HCT116 (cell line): ENCODE measurements around the gene TP53. TPM values are rescaled to one million over a fixed set of nuclear protein-coding genes. Genes with fewer than 3 reads are reported as not detected.
A peak's percentile ranks its signal among the peaks of the same experiment; 100 is the strongest.

ENCODE experiments used
- ATAC-seq: fragments of 200-7000 bp; cut with Tn5 transposase; 2 replicates; pipeline ENCODE4 v1.9.1; 2020; ENCODE audit warnings: mild to moderate bottlenecking, moderate library complexity
- BruUV-seq: library from RNA; stranded (reverse); fragments of 400-500 nt; replicated peaks from 2 replicates; lab custom pipeline; 2021; lab: Mats Ljungman, UMichigan
- CTCF ChIA-PET: fragments of 300-600 bp; sonication (Branson Sonifier 250); formaldehyde crosslinking; loops from one replicate; lab custom pipeline; 2021; ENCODE audit warnings: antibody characterized with exemption; lab: Charles Lee
- POLR2A ChIA-PET: fragments of 300-600, 350-600 bp; sonication (Branson Sonifier 250); formaldehyde crosslinking; loops from one replicate; lab custom pipeline; 2021; ENCODE audit warnings: antibody characterized with exemption; lab: Charles Lee
- RAD21 ChIA-PET, 2 experiments: fragments of 300-600 bp; sonication (Branson Sonifier 250); formaldehyde crosslinking; loops; one replicate each; lab custom pipeline; 2023; ENCODE audit warnings: low total read pairs in 2 of 2; ENCODE audit not compliant: uncharacterized antibody in 2 of 2, unreplicated experiment in 2 of 2, low non-redundant PET in 1 of 2; lab: Charles Lee
- DNase-seq: peaks from one replicate; pipeline ENCODE4 v3.0.0-alpha.2; 2010; ENCODE audit warnings: low read depth, low spot score
- H2AFZ ChIP-seq: fragments of 200-600 bp; shearing (Covaris generic), sonication (generic); 2 replicates; pipeline ENCODE4 v1.6.1; 2017; ENCODE audit warnings: low read depth, mixed run types, mixed read lengths, antibody characterized with exemption, low read length; ENCODE audit not compliant: poor library complexity, severe bottlenecking
- H3K27ac ChIP-seq: 2 replicates; pipeline ENCODE4 v1.5.1; 2012; ENCODE audit warnings: low read depth, low read length
- H3K27me3 ChIP-seq: fragments of 200-600 bp; sonication (generic); 2 replicates; pipeline ENCODE4 v1.6.1; 2016; ENCODE audit warnings: mixed run types, low read length, mixed read lengths; ENCODE audit not compliant: insufficient read depth
- H3K36me3 ChIP-seq, 2 experiments: fragments of 200-500 bp in 1 of 2; fragments of 200-600 bp in 1 of 2; sonication (Bioruptor generic) in 1 of 2; sonication (generic) in 1 of 2; 2 replicates each; pipeline versions ENCODE4 v1.5.1 to v1.6.1; 2014 to 2016; ENCODE audit warnings: low read length in 2 of 2, inconsistent platforms in 1 of 2, mixed read lengths in 1 of 2, mixed run types in 1 of 2; ENCODE audit not compliant: insufficient read depth in 2 of 2, control insufficient read depth in 1 of 2
- H3K4me1 ChIP-seq, 2 experiments: fragments of 200-600 bp in 1 of 2; sonication (generic) in 1 of 2; 2 replicates each; pipeline versions ENCODE4 v1.5.1 to v1.6.1; 2012 to 2017; ENCODE audit warnings: low read length in 2 of 2, inconsistent platforms in 1 of 2, mild to moderate bottlenecking in 1 of 2, mixed read lengths in 1 of 2, mixed run types in 1 of 2, moderate library complexity in 1 of 2; ENCODE audit not compliant: insufficient read depth in 2 of 2, control insufficient read depth in 1 of 2
- H3K4me2 ChIP-seq: fragments of 200-600 bp; sonication (generic); 2 replicates; pipeline ENCODE4 v1.6.1; 2017; ENCODE audit warnings: mixed run types, low read length, mixed read lengths
- H3K4me3 ChIP-seq, 2 experiments: fragments of 200-600 bp in 1 of 2; sonication (generic) in 1 of 2; replicated peaks in 1 of 2; 2 replicates each; pipeline ENCODE4 v1.5.1; 2011 to 2016; ENCODE audit warnings: low read length in 2 of 2, control low read depth in 1 of 2, low read depth in 1 of 2, mild to moderate bottlenecking in 1 of 2, mixed read lengths in 1 of 2, mixed run types in 1 of 2
- H3K79me2 ChIP-seq: fragments of 200-600 bp; sonication (generic); 2 replicates; pipeline ENCODE4 v1.6.1; 2017; ENCODE audit warnings: mild to moderate bottlenecking, mixed run types, low read length, moderate library complexity, mixed read lengths; ENCODE audit not compliant: insufficient read depth
- H3K9ac ChIP-seq: fragments of 200-600 bp; sonication (generic); 2 replicates; pipeline ENCODE4 v1.6.1; 2016; ENCODE audit warnings: low read length, mixed read lengths
- H3K9me2 ChIP-seq: fragments of 200-600 bp; sonication (generic), shearing (Covaris generic); 2 replicates; pipeline ENCODE4 v1.6.1; 2017; ENCODE audit warnings: mixed run types, mild to moderate bottlenecking, moderate library complexity; ENCODE audit not compliant: insufficient read depth
- H3K9me3 ChIP-seq, 2 experiments: fragments of 200-500 bp in 1 of 2; fragments of 200-600 bp in 1 of 2; sonication (Bioruptor generic) in 1 of 2; sonication (generic) in 1 of 2; 2 replicates each; pipeline ENCODE4 v1.6.1; 2014 to 2017; ENCODE audit warnings: low read length in 2 of 2, mixed read lengths in 2 of 2, inconsistent platforms in 1 of 2, low read depth in 1 of 2, mild to moderate bottlenecking in 1 of 2, mixed run types in 1 of 2, moderate library complexity in 1 of 2; ENCODE audit not compliant: control insufficient read depth in 1 of 2, insufficient read depth in 1 of 2
- H4K20me1 ChIP-seq: fragments of 200-600 bp; sonication (generic), shearing (Covaris generic); 2 replicates; pipeline ENCODE4 v1.6.1; 2017; ENCODE audit warnings: mixed run types, mild to moderate bottlenecking, moderate library complexity; ENCODE audit not compliant: insufficient read depth
- CBX3 ChIP-seq: IDR thresholded peaks from 2 replicates; pipeline ENCODE4 v1.6.1; 2012; ENCODE audit warnings: low read depth
- CTCF ChIP-seq, 3 experiments: fragments of 200-600 bp in 1 of 3; sonication (generic) in 1 of 3; IDR thresholded peaks in 2 of 3; conservative IDR thresholded peaks in 1 of 3; 2 replicates each; pipeline ENCODE4 v1.5.1; 2012 to 2017; ENCODE audit warnings: low read depth in 2 of 3, low read length in 2 of 3, antibody characterized with exemption in 1 of 3, borderline replicate concordance in 1 of 3, control low read depth in 1 of 3, mild to moderate bottlenecking in 1 of 3, mixed read lengths in 1 of 3, mixed run types in 1 of 3, moderate library complexity in 1 of 3; ENCODE audit not compliant: insufficient read depth in 1 of 3
- EGR1 ChIP-seq: IDR thresholded peaks from 2 replicates; pipeline ENCODE4 v1.6.1; 2012; ENCODE audit warnings: low read depth
- ELF1 ChIP-seq: IDR thresholded peaks from 2 replicates; pipeline ENCODE4 v1.6.1; 2012; ENCODE audit warnings: low read depth, borderline replicate concordance
- EZH2phosphoT487 ChIP-seq: fragments of 200-600 bp; IDR thresholded peaks from 2 replicates; pipeline ENCODE4 v1.6.1; 2018; ENCODE audit warnings: antibody characterized with exemption, borderline replicate concordance
- JUND ChIP-seq: IDR thresholded peaks from 2 replicates; pipeline ENCODE4 v1.6.1; 2012
- POLR2A ChIP-seq: IDR thresholded peaks from 2 replicates; pipeline ENCODE4 v1.7.0; 2011; ENCODE audit warnings: borderline replicate concordance; ENCODE audit not compliant: insufficient read depth, insufficient read length; ENCODE audit errors: extremely low read depth
- POLR2AphosphoS5 ChIP-seq: IDR thresholded peaks from 2 replicates; pipeline ENCODE4 v1.6.1; 2011; ENCODE audit warnings: mild to moderate bottlenecking, low read depth, low read length, moderate library complexity
- REST ChIP-seq: IDR thresholded peaks from 2 replicates; pipeline ENCODE4 v1.6.1; 2012; ENCODE audit warnings: low read depth
- SIN3A ChIP-seq: IDR thresholded peaks from 2 replicates; pipeline ENCODE4 v1.6.1; 2012; ENCODE audit warnings: low read depth
- SRF ChIP-seq: IDR thresholded peaks from 2 replicates; pipeline ENCODE4 v1.6.1; 2012; ENCODE audit warnings: low read depth
- intact Hi-C: fragments of 100-400 bp; cut with micrococcal nuclease; formaldehyde crosslinking; loops from 2 replicates; pipeline ENCODE4 v1.10.0; 2022
- total RNA-seq: library from RNA; stranded (reverse); gene quantifications from one replicate; pipeline ENCODE4 v1.2.1, GENCODE V29; 2021; ENCODE audit not compliant: unreplicated experiment
- TF ChIP-seq, protein P1 (sequence below): IDR thresholded peaks from 2 replicates; pipeline ENCODE4 v1.6.1; 2012

The TP53 gene
- total RNA-seq, 1 experiment from 2014 or later, result 110 TPM

GRCh38 chr17:7686222-7687071 is 843 bp downstream of the TP53 start (continued):
- TF ChIP-seq, protein P1, sequence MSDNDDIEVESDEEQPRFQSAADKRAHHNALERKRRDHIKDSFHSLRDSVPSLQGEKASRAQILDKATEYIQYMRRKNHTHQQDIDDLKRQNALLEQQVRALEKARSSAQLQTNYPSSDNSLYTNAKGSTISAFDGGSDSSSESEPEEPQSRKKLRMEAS, result peak; percentile 51
- peak; percentile 60 for TF ChIP-seq POLR2A
- TF ChIP-seq ELF1, result peak; percentile 63; the same call in 1 of the 2 replicates
- TF ChIP-seq EZH2phosphoT487, result no peak
- no peak for TF ChIP-seq CBX3
- TF ChIP-seq JUND, result peak; percentile 84
- TF ChIP-seq SRF, result no peak

DNA sequence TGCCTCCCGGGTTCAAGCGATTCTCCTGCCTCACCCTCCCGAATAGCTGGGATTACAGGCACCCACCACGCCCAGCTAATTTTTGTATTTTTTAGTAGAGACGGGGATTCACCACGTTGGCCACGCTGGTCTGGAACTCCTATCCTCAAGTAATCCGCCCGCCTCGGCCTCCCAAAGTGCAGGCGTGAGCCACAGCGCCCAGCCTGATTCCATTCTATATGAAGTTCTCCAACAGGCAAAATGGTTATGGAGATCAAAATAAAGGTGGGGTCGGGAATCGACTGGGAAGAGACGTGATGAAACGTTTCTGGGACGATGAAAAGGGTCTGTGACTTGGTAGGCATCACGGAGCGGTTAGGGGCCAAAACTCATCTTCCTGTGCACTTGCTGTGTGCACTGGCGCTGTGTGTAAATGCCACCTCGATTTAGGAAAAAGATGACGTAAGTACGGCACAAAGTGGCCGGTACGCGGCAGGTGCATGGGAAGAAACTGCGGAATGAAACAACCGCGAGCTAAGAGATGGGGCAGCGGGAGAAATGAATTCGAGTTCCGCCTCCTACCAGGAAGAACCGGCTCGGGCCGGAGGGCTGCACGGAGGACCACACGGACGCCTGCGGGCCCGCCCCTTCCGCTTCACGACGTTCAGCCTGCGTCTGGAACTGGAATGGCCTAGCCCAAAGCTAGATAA is 1.6 kb downstream of the TP53 start:
- peak overlapping the region; percentile 89 for H3K27ac ChIP-seq
- H3K27me3 ChIP-seq, result no peaks in the 10 kb centered on the region
- DNase-seq, result peak; percentile 93
- BruUV-seq, result no TSS peak
- H3K9ac ChIP-seq, result peak overlapping the region; percentile 98
- H3K4me1 ChIP-seq, result peaks cover 26 to 33% of the 10 kb centered on the region in 2 experiments
- peak; percentile 44 for ATAC-seq
- H3K9me3 ChIP-seq, result no peaks in the 10 kb centered on the region
- H3K36me3 ChIP-seq, result no peaks in the 10 kb centered on the region
- ChIA-PET CTCF (interaction anchor here (2.8 to 3.6 kb wide), 3 partner anchors 31 to 58 kb away, joined by 8 to 54 read pairs (median 15); partner anchors contain the start of genes DNAH2, SAT2 and SHBG), POLR2A (interaction anchor here (0.9 to 3.4 kb wide), 13 partner anchors 19 to 447 kb away, joined by 3 to 37 read pairs (median 5); partner anchors contain the start of genes EFNB3, FXR2, MPDU1 and PHF23), RAD21 (interaction anchor here in 1 of 2 experiments (0.7 to 0.9 kb wide), 2 partner anchors 11 to 70 kb away, joined by 3 read pairs; no protein-coding TSS in a partner anchor)
- no peak overlapping the region for H2AFZ ChIP-seq
- intact Hi-C loops, result loop anchor here (1.0 to 5.0 kb wide), 6 partner anchors 71 to 638 kb away; partner anchors contain the start of gene FXR2
- no peaks in the 10 kb centered on the region for H3K9me2 ChIP-seq
- H3K4me2 ChIP-seq, result peak overlapping the region; percentile 88
- peak overlapping the region; percentile 86 to 100 for H3K4me3 ChIP-seq
- peaks cover 66% of the 10 kb centered on the region for H3K79me2 ChIP-seq
- no peaks in the 10 kb centered on the region for H4K20me1 ChIP-seq
- TF ChIP-seq EGR1 (no peak), REST (no peak), POLR2AphosphoS5 (peak; percentile 87), SIN3A (peak; percentile 71), ELF1 (peak; percentile 55; the same call in 1 of the 2 replicates), CTCF (IDR thresholded peaks at IDR 0.05 in 2 of 3, conservative IDR thresholded peaks at IDR 0.05 in 1 of 3; ENCODE audit: borderline replicate concordance in 1 of 3, insufficient read depth in 1 of 3, low read depth in 2 of 3, low read length in 2 of 3) (no peak), POLR2A (no peak)
- TF ChIP-seq, protein P1, result peak; percentile 76; the same call in 1 of the 2 replicates
